ENCODE results near the gene ADAM12. TPM values are rescaled to one million over a fixed set of nuclear protein-coding genes. Genes with fewer than 3 reads are reported as not detected.

The ADAM12 gene
- total and polyA plus RNA-seq, 9 of the 15 experiments (the other 6 are each of a cell fraction or from before 2014, with no cell fraction given), result not detected

DNA sequence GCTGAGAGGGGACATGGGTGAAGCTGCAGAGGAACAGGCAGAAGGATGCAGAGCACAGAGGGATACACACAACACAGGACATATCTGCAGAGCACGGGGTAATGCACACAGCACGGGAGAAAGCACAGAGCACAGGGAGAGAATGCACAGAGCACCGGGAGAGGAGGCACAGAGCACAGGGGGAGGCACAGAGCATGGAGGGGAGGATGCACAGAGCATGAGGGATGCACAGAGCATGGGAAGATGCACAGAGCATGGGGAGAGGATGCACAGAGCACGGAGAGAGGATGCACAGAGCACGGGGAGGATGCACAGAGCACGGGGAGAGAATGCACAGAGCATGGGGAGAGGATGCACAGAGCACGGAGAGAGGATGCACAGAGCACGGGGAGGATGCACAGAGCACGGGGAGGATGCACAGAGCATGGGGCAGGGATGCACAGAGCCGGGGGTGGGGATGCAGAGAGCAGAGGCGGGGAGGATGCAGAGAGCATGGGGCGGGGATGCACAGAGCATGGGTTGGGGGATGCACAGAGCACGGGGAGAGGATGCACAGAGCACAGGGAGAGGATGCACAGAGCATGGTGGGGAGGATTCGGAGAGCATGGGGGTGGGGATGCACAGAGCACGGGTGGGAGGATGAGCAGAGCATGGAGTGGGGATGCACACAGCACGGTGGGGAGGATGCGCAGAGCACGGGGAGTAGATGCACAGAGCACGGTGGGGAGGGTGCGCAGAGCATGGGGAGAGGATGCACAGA is 230.0 kb downstream of the ADAM12 start:
- ATAC-seq, result no peak
- 0% methylated on average over 5 of the region's 20 CpGs for WGBS (ENCODE audit: insufficient coverage, low coverage, missing lambda C conversion rate)
- in situ Hi-C loops (cut with MboI), result no loop called here
- no peaks in the 10 kb centered on the region for H3K9me3 ChIP-seq (replicated peaks; ENCODE audit: control insufficient read depth, insufficient read depth, low read depth, low read length)
- no peaks in the 10 kb centered on the region; a peak in 1 of 5 replicates for H3K27me3 ChIP-seq (ENCODE audit: control insufficient read depth in 2 of 2, insufficient read depth in 2 of 2, low read length in 2 of 2)
- H3K36me3 ChIP-seq (ENCODE audit: control insufficient read depth, insufficient read depth, low read length), result no peaks in the 10 kb centered on the region
- POLR2A ChIA-PET, result no interaction called here
- FAIRE-seq, result no peak
- no peak overlapping the region for H3K4me3 ChIP-seq
- TF ChIP-seq FOXK1 (CRISPR knock-in tag; IDR thresholded peaks at IDR 0.05; ENCODE audit: borderline replicate concordance) (no peak), ZNF431 (CRISPR knock-in tag; IDR thresholded peaks at IDR 0.05) (no peak), ZNF583 (CRISPR knock-in tag; IDR thresholded peaks at IDR 0.05) (no peak), PTRF (tag; IDR thresholded peaks at IDR 0.05) (no peak), ARID2 (IDR thresholded peaks at IDR 0.05) (no peak), ARNT (IDR thresholded peaks at IDR 0.05) (no peak), CREM (IDR thresholded peaks at IDR 0.05; ENCODE audit: low read depth) (no peak), RNF2 (IDR thresholded peaks at IDR 0.05) (no peak), MCM7 (IDR thresholded peaks at IDR 0.05) (no peak)
- TF ChIP-seq, protein P1, sequence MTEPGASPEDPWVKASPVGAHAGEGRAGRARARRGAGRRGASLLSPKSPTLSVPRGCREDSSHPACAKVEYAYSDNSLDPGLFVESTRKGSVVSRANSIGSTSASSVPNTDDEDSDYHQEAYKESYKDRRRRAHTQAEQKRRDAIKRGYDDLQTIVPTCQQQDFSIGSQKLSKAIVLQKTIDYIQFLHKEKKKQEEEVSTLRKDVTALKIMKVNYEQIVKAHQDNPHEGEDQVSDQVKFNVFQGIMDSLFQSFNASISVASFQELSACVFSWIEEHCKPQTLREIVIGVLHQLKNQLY (CRISPR knock-in tag; conservative IDR thresholded peaks at IDR 0.05), result no peak
- H3K4me1 ChIP-seq (replicated peaks in 1 of 2; ENCODE audit: control insufficient read depth in 2 of 2, insufficient read depth in 2 of 2, low read length in 2 of 2), result no peaks in the 10 kb centered on the region
- H4K20me1 ChIP-seq (replicated peaks; ENCODE audit: control insufficient read depth, insufficient read depth, low read length), result no peaks in the 10 kb centered on the region
- CTCF ChIA-PET (ENCODE audit: low intra/inter-chr PET ratio), result interaction anchor here (0.9 kb wide), 1 partner anchor 1851 kb away, joined by 4 read pairs; no protein-coding TSS in a partner anchor
- no peak overlapping the region for H3K27ac ChIP-seq (ENCODE audit: extremely low read depth, low read depth, low read length)
- H3K4me2 ChIP-seq (ENCODE audit: insufficient read depth, low read length), result no peak overlapping the region
- no peak overlapping the region for H3K9ac ChIP-seq (ENCODE audit: insufficient read depth in 1 of 2, low read depth in 2 of 2, low read length in 2 of 2)
- no peaks in the 10 kb centered on the region for H3K9me1 ChIP-seq (ENCODE audit: control insufficient read depth, insufficient read depth, low read length)
- H3K79me2 ChIP-seq (ENCODE audit: control insufficient read depth, insufficient read depth, low read length), result no peaks in the 10 kb centered on the region
- H2AFZ ChIP-seq (ENCODE audit: low read depth, low read length), result no peak overlapping the region
- intact Hi-C loops (cut with micrococcal nuclease), result no loop called here
- no TSS peak for BruUV-seq (replicated peaks)
- DNase-seq (ENCODE audit: extremely low read depth in 1 of 4, low spot score in 3 of 4), result no peak

Data from K562 (cell line).